Activated naive CD8-positive, alpha-beta T cell treated with anti-CD3 and anti-CD28 coated beads, Interleukin-2, amount 50 U/mL, for 16 hours (primary cell): ENCODE data around the gene HYAL2.

ENCODE experiments used
- DNase-seq: peaks from one replicate; pipeline ENCODE4 v3.0.0-alpha.2; 2020; ENCODE audit warnings: low read depth, low spot score

Gene HYAL2

DNA sequence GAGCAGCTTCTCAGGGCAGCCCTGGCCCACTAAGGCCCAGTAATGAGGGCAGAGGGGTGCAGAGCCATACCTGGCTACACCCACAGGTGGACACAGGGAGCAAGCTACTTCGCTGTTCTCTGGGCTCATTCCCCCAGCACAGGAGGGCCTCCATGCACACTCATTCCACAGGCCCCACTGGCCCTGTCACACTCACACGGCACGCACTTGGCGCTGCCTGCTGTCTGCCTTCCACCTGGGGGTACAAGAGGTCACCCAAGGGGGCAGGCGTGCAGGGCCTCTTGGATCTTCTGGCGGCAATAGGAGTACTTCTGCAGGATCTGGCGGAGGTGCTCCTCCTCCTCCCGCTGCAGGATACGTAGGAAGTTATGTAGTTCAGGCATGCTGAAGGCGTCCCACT is 7.8 kb upstream of the HYAL2 start:
- no peak for DNase-seq

DNA sequence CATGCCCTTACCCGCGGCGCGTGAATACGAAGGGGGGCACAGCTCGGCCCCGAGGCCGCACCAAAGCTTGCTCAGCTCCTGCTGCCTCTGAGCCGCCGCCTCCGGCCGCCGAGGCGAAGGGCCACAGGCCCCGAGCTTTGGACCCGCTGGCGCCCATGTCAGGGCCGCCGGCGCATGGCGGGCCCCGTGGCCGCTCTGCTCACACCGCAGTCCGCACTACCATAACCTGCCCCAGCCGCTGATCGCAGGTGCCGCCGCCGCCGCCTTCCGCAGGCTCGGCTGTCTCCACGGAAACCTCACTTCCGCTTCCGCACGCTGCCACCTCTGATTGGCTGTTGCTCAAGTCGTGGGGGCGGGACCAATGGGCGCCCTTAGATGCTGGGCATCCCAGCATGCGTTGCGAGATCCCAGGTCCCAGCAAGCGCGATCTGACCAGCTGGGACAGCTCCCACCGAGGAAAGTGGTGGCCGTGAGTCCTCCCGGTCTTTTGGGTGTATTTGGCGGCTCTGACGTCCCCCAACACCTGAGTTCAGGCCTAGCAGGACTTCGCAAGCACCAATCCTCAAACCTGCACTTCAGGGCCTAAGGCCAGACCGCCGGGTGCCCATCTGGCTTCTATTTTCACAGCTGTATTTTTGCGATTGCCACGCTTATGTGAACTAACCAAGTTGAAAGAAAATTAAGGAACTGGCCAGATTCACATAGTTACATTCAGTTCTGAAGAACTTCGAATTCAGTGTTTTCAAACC is 5.6 kb upstream of the HYAL2 start, which contains the start of gene TUSC2:
TSS of gene TUSC2 (minus strand) at position 281 of the 749 bp plus-strand sequence. CDS start at position 157, 124 bp downstream.
- peak; percentile 84 for DNase-seq

GRCh38 chr3:50327129-50327528 is 4.6 kb upstream of the HYAL2 start:
- no peak for DNase-seq

GRCh38 chr3:50326182-50326541 is 3.6 kb upstream of the HYAL2 start:
- no peak for DNase-seq

GRCh38 chr3:50325497-50326181 is 3.1 kb upstream of the HYAL2 start:
- DNase-seq: no peak

DNA sequence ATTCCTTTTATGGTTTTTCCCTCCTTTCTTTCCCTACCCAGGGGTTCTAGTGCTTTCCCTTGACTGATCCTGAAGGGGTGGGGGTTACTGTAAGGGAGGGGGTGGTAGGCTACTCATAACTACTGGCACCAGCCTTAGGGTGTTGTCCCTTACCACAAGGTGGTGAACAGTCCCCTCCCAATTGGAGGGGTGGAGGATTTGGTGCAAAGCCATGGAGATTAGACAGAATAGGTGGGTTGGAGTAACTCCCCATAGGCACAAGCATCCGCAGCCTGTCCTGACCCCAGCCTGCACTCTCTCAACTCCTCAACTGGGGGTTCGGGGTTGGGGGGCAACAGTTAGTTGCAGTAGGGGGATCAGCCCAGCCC is 2.6 kb upstream of the HYAL2 start:
- no peak for DNase-seq

- peak; percentile 40 for DNase-seq
These were observed 2.0 kb upstream of the HYAL2 start for GRCh38 chr3:50324351-50325112.

DNA sequence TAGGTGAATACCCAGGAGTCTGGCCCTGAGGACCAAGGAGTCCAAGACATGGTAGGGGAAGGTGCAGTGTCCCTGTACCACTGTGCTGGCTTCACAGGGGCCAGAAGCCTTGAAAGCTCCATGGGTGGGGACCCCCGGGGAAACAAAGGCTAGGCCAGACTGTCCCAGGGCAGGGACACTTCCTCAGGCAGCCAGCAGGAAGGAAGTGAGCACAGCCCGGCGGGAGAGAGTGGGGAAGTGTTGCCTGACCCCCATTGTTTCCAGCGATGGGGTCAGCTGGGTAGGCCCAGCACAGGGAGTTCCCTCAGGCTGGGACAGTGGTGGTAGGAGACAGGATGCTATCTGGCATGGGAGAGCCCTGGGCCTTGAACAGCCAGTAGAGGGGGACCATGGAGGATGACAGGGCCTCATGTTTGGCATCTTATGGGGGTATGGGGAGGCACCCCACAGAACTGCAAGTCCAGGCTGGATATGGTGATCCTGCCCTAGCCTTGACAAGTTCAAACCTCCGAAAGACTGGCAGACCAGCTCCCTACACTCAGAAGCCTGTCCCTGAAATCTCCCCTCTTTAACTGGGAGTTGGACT is 1.2 kb upstream of the HYAL2 start:
- DNase-seq: no peak

DNA sequence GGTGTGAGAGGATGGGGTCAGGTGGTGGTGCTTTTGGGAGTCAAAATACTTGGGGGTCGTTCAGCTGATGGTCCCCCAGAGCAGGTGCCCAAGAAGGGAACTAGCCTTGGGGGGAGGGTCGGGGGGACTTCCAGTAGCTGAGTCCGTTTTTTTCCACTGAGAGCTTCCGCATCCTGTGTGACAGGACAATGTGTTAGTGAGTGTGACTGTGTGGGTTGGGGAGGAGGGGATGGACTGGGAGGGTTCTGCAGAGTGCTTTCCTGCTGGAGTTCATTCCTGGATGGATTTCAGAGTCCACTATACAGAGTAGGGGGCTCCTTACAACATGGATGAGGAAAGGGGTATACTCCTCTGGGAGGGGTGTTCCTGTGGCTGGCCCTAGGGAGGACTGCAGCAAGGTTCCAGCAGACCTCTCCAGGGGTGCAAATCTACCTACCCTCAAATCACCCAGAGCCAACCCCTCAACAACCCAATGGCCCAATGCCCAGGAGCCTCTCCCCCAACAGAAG is 601 bp upstream of the HYAL2 start:
- no peak for DNase-seq

GRCh38 chr3:50322115-50322385 is 495 bp downstream of the HYAL2 start:
- no peak for DNase-seq

DNA sequence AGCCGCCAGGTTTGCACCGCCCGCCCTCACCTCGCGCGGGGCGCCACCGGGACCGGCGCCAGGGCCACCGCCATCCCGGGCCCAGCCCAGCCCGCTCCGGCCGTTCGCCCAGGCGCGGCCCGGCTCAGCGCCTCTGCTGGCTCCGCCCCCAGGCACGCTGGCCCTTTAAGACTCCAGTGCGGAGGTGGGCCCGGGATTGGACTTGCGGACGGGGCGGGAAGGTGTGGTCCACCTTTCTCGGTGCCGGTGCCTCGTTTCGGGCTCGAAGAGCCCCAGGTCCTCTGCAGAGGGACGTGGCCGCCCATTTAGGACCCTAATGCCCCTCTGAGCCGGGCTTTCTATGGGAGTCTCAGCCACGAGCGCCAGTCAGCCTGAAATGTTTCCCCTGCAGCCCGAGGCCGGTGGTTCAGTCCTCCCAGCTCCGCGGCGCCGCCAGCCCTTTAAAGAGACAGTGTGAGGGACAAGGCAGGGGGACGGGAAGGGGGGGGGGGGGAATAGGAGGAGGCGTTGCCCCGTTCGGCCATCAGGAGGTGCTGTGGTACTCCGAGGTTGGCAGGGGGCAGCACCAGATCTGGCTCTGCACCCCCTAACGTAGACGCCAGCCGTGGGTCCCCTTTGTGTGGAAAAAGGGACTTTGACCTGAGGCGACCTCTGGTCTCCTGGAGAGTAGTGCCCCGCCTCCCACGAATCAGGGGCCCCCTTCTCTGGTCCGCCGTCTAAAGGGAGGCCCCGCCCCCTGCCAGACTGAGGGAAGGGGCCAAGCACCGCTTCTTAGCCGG is 1.0 kb downstream of the HYAL2 start:
- peak; percentile 57 for DNase-seq

DNA sequence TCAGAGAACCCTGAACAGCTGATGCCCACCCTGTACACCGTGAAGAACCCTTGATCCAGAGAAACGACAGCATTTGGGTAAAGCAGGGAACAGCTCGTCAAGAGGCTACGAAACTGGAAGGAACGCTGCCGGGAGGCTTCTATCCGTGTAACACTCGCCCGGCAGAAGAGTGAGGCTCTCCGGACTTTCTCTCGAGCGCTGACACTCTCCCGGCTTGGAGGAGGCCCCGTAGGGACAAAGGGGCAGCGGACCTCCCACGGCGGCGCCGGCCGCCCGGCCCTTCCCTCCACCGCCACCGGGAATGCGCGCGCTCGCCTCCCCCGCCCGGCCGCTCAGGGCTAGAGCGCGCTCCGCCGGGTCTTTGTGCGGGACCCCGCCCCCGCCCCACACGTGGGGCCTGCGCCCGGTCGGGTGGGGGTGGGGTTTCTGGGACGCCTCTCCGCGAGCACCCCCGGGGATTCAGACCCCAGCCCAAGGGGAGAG is 1.7 kb downstream of the HYAL2 start:
- no peak for DNase-seq

DNA sequence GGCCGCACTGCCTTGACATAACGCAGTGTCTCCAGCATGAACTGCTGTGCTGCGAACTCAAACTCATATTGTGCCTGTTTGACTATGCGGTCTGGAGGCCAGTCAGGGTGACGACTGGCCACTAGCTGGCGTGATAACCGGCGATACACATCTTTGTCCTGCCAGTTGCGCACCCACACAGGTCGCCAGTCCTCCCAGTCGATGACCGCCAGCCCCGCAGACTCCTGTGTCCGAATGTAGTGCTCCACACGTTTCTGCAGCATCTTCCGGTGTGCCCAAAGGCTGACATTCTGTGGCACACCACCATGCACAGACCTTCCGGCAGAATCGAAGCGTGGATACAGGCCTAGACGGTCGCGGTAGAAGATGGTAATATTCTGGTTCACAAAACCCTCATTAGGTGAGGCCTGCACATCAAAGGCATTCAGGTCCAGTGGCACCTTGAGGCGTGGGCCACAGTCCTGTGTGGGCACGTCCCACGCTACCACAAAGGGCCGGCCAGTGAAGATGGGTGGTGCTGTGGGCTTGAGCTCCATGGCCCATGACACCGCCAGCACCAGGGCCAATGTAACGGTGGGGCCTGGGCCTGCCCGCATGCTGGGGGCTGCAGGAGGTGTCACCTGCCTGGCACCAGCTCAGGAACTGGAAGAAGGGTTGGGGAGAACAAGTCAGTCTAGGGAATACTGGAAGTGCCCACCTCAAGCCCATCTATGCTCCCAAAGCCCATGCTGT is 2.5 kb downstream of the HYAL2 start:
- no peak for DNase-seq

- no peak for DNase-seq
These were observed 3.2 kb downstream of the HYAL2 start for GRCh38 chr3:50319181-50319893.

DNA sequence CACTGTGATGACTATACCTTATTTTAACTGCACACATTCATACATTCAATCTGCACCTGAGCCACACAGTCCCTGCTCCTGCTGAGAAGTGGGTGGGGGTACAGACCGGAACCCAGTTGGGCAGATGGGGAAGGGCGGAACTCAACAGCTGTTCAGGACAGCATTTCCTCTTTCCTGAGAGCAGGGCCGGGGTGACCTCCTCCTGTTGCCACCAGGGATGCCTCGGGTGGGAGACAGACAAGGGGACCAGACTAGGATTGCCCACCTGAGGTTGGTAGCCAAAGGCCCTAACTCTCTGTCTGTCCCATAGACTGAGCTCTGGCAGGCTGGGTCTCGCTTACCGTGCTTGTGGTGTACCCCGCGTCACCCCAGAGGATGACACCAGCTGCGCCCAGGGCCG is 3.9 kb downstream of the HYAL2 start:
- no peak for DNase-seq

DNA sequence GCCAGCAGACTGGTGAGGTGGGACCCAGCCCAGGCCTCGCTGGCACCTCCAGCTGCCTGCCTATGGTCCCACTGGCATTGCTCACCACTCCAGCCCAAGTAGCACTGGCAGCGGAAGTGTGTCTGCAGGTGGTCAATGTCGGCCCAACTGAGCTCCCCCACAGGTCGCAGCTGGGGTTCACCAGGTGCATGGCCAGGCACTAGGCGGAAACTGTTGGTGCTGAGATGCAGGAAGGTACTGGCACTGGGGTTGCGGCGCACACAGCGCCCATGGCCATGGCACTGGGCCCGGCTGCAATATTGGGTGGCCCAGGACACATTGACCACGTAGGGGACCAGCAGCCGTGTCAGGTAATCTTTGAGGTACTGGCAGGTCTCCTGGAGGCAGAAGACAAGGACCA is 4.4 kb downstream of the HYAL2 start:
- no peak for DNase-seq

- DNase-seq: no peak
These were observed 5.2 kb downstream of the HYAL2 start for GRCh38 chr3:50317300-50317699.

GRCh38 chr3:50316657-50317242 is 5.8 kb downstream of the HYAL2 start:
- DNase-seq: peak; percentile 21

GRCh38 chr3:50314816-50315215 is 7.7 kb downstream of the HYAL2 start:
- no peak for DNase-seq

GRCh38 chr3:50314342-50314741 is 8.2 kb downstream of the HYAL2 start:
- DNase-seq: no peak
